HuH-7 (cell line): Measurements from ENCODE around the gene LORICRIN.

ENCODE experiments used
- DNase-seq: peaks from one replicate; pipeline ENCODE4 v3.0.0; 2011; ENCODE audit warnings: low spot score

The LORICRIN gene

DNA sequence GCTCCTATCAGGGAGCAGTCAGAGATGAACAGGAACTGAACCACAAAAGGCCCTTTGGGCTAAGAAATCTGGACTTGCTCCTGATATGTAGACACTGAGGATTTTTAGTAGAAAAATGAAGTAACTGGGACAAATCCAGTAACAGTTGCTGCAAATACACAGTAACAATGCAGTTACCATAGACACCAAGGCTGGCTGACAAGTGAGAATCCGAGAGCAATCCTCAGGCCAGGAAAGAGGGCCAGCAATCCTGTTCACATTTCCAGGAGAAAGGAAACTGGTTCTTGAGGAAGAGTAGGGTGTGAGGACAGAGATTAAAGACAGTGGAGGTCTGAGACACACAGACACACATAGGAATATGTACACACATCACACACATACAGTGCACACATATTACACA lies 9.3 kb upstream of the LORICRIN start:
- no peak for DNase-seq

DNA sequence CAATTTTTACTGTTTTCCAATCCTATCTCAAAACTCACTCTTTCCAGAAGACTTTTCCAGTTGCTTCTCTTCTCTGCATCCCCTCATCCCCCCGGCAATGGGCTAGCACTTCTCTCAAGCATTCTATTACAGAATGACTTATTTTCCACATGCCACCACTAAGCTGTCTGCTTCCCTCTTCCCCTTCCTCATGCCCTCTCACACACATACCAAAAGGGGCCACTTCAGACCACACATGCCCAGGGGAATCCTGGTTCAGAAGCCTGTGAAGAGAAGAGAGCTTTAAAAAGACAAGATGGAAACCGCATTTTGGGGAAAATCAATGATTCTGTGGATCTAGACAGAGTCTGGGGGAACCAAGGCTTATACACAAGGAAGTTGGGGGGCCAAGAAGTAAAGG lies 8.4 kb upstream of the LORICRIN start:
- DNase-seq, result no peak

DNA sequence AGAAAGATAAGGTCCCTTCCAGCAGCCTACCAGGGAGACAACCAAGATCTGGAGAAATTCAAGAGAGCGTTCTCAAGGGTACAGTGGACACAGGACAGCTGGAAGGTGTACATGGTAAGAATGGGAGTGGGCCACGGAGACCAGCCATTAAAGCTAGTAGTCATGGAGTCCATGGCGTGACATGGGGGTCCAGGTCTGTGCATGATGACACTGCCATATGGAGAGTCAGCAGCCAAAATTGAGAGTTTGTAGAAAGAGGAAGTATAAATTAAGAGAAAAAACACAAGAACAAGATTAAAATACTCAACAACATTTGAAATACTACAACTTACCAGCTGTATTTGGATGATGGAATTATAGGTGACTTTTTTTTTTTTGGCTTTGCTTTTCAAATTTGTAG lies 7.9 kb upstream of the LORICRIN start:
- no peak for DNase-seq

DNA sequence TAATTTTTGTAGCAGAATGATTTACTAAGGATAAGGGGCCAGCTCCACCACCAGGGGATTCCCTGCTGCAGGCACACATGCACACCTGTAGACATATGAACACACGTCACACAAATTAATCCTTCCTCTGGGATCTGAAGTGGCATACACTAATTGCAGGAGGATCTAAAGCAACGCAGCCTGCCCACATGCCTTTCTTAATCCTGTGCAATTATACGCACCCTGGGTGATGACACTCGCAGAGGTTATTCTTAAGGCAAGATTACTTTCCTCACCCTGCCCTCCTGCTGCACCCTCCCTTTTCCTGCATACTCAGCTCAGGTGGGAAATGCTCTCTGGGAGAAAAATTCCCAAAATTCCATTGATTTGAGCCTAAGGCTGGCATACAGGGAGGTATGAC lies 7.5 kb upstream of the LORICRIN start:
- no peak for DNase-seq

DNA sequence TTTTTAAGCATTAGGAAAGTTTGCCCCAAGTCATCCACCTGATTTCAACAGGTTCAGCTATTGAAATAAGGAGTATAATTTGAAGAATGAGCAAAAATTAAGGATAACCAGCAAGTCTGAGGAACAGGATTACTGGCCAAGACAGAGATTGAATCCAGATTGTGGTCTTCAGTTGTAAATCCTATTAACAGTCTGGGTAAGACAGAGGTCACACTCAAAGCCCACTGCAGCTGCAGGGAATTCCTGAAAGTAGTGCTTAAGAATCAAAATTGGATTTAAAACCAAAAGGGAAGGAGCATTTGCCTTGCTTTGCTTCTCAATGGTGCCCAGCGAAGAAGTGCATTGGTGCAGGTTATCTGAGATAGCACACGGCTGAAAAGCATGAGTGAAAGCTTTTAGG lies 6.4 kb upstream of the LORICRIN start:
- DNase-seq, result no peak

DNA sequence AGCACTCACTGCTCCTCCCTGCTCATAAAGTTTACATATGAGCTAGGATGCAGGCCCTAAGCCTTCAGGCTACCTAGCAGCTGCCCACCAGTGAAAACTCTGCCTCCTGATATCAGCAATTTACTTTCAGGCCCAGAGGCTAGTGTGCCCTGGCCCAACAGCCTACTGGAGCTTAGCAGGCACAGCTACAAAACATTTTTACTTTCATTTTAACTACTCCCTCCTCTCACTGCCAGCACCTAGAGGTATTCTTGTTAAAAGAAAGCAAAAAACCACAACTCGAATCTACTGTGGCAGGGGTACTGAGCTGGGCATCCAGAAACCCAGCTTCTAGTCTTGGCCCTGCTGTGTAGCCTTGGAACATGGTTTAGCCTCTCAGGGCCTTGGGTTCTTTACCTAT lies 5.8 kb upstream of the LORICRIN start:
- DNase-seq, result no peak

DNA sequence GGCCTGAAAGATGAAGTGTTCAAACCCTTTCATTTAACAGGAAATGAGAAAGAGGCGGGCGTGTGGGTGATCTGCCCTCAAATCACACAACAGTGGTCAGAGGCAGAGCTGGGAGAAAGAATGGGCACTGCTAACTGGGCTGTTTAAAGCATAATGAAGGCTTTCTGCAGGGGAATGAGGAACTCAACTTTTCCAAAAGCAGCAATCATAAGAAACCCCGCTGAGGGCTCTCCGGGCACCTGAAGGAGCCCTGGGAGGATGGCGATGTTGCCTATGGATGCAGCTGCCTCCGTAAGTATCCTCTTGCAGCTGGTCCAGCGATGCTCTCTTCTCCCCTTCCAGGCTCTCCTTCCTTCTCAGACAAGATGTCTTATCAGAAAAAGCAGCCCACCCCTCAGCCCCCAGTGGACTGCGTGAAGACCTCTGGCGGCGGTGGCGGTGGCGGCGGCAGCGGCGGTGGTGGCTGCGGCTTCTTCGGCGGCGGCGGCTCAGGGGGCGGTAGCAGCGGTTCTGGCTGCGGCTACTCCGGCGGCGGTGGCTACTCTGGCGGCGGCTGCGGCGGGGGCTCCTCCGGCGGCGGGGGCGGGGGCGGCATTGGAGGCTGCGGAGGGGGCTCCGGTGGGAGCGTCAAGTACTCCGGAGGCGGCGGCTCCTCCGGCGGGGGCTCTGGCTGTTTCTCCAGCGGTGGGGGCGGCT lies 1.2 kb downstream of the LORICRIN start:
- DNase-seq, result no peak

DNA sequence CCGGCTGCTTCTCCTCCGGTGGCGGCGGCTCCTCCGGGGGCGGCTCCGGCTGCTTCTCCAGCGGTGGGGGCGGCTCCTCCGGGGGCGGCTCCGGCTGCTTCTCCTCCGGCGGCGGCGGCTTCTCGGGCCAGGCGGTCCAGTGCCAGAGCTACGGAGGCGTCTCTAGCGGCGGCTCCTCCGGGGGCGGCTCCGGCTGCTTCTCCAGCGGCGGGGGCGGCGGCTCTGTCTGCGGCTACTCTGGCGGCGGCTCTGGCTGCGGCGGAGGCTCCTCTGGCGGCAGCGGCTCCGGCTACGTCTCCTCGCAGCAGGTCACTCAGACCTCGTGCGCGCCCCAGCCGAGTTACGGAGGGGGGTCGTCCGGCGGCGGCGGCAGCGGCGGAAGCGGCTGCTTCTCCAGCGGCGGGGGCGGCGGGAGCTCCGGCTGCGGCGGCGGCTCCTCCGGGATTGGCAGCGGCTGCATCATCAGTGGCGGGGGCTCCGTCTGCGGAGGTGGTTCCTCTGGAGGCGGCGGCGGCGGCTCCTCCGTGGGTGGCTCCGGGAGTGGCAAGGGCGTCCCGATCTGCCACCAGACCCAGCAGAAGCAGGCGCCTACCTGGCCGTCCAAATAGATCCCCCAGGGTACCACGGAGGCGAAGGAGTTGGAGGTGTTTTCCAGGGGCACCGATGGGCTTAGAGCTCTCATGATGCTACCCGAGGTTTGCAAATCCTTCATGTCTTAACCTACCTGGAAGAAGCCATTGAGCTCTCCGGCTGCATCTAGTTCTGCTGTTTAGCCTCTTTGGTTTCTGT lies 2.0 kb downstream of the LORICRIN start:
- DNase-seq, result no peak

DNA sequence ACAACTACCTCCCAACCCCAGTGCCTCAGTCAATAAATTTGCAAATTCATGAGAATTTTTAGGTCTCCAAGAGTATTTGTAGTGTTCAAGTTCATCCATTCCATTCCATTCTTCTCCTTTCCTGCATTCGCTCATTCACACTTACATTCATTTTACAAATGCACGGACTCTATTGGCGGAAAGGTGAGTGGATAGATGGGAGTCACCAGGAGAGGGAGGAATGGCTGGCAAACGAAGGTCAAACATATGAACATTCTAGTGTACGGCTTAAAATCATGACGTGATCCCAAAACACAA lies 2.5 kb downstream of the LORICRIN start:
- no peak for DNase-seq

DNA sequence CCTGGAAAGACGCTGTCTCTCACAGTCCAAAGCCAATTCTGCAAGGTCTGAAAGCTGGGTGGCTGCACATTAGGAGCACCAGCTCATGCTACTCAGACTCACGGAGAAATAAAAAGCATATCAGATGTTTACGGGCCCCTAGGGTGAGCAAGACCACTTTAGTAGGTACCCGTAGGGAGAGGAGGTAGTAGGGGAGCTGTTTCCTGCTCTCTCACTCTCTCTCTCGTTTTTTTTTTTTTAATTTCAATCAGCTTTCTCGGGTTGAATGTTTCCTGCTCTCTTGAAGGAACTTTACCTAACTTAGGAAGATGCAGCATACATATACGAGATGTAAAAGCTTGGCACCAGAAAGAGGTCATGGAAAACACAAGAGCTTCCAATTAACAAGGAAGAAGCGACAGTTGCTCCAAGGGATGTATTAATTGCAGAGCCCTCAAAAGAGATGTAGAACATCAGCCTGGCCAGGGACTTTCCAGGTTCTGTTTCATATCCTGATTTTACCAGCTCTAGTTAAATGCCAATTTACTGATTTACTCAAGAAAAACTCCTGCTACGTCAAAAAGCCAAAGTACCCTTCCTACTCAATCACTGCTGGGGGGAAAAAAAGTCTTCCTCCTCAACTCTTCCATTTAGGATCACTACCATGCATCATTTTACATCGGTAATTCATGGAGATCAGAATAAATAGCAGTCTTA lies 3.1 kb downstream of the LORICRIN start:
- DNase-seq, result no peak

DNA sequence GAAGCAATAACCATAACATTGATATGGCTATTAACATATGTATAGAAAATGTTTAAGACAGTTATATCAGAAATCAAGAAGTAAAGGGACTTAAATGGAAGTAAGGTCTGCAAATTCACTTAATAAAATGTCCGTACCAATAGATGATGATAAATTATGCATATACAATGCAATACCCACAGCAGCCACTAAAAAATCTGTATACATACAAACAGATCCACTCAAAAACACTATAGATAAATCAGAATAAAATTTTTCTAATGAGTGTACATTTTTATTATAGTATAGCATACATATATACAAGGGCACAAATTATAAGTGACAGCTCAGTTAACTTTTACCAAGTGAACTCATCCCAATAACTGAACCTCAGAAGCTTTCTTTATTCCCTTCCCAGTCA lies 6.0 kb downstream of the LORICRIN start:
- DNase-seq, result no peak

DNA sequence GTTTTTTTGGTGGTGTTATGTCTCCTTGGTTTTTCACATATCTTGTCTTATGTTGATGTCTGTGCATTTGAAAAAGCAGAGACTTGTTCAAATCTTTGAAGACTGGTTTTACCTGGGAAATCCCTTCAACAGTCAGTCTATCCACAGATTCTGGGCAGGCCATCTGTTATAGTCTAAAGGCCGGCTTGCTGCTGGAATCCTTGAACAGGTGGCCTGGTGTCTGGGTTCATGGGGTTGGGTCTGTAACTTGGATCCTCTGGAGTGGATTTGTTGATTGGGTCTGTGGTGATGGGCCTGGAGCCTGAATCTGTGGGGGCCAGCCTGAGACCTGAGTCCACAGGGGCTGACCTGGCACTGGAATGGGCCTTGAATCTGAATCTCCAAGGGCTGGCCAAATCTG lies 12.2 kb downstream of the LORICRIN start:
- no peak for DNase-seq

DNA sequence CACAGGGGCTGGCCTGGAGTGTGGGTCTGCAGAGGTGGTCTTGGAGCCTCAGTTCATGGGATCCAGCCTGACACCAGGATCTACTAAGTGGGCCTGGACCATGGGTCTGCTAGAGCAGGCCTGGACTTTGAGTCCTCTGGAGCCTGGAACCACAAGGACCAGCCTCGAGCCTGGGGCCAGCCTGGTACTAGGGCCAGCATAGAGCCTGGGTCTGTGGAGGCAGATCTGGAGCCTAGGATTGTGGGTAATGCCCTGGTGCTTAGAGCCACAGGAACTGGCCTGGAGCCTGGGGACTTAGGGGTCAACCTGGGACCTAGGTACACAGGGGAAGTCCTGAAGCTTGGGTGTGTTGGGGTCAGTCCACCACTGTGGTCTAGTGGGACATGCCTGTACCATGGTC lies 12.7 kb downstream of the LORICRIN start:
- no peak for DNase-seq

DNA sequence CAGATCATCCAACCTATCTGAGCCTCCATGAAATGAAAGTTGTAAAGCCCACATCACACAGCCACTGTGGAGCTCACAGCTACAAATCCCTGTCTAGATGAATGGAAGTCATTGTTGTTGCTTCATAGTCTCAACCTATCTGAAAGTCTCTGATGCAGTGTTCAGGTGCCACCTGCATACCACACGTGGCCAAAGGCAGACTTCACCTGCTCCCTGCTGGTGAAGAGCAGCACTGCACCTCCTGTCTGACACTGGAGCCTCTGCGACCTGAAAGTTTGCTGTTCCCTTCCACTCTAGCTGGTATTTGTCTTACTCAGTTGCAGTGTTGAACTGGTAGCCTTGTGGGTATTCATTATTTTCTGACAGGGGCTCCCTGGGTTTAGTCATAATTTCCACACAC lies 18.4 kb downstream of the LORICRIN start:
- DNase-seq, result peak; percentile 26

DNA sequence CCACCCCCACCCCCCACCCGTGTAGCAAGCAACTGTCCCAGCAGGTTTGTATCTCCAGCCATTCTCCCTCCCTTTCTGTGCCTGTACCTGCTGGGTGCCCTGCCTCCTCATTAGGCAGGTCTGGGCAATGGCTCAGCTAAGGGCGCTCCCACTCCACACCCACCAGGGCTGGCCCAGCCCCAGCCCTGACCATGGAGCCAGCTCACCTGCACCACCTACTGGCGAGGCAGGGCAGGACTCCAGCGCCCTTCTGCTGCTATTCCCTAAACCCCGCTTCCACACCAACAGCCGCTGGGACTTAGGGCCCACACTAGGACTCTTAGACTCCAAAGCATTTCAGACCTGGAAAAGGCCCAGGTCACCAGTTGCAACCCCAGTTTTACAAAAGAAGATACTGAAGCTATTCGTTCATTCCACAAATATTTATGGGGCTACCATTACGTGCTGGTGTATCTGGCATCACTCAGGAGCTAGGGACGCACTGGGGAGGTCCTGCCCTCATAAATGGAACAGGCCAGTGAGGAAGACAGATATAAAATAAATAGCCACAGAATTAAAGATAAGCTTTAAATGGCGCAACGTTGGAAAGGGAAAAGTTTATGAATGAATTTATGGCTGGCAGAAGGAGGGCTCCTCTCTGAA lies 29.3 kb downstream of the LORICRIN start:
- DNase-seq, result peak; percentile 59

DNA sequence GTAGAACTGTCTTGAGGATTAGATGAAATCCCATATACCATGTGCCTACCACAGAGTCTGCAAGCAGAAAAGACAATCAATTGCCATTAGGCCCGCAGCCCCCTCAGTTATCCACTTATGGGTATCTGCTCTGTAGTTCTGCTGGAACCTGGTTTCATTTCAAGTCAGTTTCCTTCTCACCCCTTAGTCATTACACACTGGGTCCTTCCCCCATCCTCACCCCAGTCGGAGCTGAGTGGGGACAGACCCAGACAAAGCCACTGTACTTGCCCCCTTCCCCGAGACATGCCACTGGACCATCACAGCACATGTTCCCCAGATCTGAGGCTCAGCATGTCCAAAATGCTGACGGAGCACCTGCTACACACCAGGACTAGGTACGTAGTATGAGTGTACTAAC lies 32.0 kb downstream of the LORICRIN start:
- DNase-seq, result no peak

DNA sequence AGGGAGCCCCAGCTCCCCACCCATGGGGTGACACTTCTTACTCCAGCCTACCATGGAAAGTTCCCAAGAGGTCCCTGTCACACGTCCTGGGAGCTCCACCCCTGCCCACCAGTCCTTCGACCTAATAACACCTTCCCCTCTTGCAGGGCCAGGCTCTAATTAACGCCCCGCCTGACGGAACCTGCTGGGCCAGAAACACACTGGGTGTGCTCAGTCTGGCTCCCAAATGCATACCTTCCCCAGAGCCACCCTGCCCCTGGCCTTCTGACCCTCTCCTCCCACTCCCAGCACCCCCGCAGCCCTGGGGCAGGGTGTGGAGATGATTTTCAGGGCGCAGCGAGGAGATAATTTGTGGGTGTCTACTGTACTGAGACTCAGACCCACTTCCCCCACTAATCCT lies 32.7 kb downstream of the LORICRIN start:
- DNase-seq, result no peak

DNA sequence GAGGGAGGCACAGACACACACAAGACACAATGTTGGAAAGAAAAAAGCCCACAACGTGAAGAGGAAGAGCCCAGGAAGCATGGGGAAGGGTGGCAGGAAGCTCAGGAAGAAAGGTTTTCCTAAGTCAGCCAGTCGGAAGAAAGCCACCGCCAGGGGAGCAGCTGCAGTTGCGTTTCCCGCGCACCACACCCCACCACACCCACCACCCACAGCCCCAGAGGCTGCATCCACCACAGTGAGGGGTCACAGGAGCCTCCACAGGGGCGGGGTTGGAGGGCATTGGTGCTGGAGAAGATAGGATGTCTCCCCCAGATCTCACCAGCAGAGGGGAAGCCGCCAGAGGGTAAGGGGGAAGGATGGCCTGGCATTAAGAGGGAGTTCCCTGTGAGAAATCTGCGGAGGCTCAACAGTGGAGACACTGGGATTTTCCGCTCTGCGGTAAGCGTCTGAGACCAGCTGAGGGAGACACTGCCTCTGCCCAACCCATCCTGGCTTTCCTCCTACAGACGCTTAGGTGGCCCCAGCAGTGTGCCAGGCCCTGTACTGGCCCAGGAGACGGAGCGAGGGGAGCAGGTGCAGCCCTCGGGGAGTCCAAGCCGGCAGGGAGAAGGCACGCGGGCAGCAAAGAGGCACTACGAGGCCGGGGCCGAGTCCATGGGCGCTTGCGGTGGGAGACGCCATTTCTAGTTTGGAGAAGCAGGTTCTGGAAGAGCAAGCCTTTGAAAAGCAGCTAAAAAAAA lies 33.4 kb downstream of the LORICRIN start:
- no peak for DNase-seq

DNA sequence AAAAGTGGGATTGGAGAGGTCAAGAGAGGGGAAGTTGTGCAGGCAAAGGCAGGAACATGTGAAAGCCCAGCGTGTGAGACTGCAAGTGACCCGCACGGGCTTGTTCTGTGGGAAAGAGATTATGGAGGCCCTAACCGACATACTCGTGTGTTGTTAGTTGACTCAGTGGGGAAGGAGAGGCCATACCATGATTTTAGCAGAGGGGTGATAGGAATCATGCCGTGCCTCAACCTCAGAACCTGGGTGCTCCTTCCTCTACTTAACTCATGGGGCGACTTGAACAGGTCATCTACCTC lies 33.9 kb downstream of the LORICRIN start:
- no peak for DNase-seq

DNA sequence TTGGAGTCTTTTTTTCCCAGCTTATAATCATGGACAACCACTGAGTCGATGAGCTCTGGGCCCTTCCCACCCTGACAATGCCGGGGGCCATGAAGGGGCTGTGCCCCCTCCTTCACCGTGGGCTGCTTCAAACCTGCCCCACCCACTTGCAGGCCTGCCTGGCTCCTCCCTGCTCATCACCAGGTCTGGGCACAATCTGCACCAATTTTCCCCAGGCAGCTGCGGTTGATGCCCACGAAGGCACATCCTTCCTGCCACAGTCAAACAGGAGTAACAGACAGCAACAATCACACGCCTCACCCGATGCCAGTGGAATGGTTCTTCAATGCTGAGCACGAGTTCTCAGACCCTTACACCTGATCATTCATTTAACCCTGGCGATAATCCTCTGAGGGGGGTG lies 34.4 kb downstream of the LORICRIN start:
- DNase-seq, result no peak

DNA sequence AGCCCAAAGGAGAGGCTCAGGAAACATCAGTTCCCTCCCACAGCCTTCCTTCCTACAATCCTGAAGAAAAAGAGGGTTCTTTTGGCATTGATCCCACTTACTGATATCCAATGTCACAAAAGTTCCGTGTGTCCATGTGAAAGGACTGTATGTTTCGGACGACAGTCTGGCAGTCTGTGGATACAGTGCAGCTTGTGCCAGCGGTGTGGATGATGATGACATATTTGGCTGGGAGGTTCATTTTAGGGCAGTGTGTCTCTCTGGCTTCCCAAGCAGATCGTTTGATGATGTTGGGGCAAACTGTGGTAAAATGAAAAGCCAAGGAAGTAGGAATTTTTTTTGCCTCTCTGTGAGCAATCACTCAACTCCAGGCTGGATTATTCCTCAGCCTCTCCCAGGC lies 42.8 kb downstream of the LORICRIN start:
- DNase-seq, result no peak

DNA sequence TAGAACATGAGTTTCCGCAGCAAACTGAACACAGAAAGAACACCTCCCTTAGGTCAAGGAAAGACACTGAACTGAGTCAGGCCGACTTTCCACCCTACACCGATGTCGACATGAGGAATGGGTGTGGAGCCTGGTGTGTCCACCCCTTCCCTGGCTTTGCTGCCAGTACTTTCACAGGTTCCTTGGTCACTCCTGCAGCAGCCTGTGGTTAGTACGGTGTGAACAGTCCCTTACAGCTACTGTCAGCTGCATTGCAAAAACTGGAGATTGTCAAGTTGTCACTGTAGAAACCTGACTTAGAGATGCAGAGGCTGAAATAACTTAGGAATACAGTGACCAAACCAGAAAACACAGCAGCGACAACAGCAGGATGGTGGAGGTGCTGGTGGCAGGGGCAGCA lies 46.2 kb downstream of the LORICRIN start:
- DNase-seq, result no peak
